HepG2 (cell line): ENCODE data around the gene GRIFIN. TPM values are rescaled to one million over a fixed set of nuclear protein-coding genes. Genes with fewer than 3 reads are reported as not detected.

Experiments
- AKAP8 ChIP-seq: sonication (generic); formaldehyde crosslinking; IDR thresholded peaks from 2 replicates; pipeline ENCODE4 v1.5.1; 2020; ENCODE audit warnings: mild to moderate bottlenecking, missing genetic modification reagents
- FOXM1 ChIP-seq: sonication (generic); formaldehyde crosslinking; IDR thresholded peaks from 2 replicates; pipeline ENCODE4 v1.5.0; 2020; ENCODE audit warnings: missing genetic modification reagents
- MYC ChIP-seq: sonication (generic); formaldehyde crosslinking; IDR thresholded peaks from 2 replicates; pipeline ENCODE4 v1.9.0; 2021; ENCODE audit warnings: missing genetic modification reagents, borderline replicate concordance
- ZBTB4 ChIP-seq: sonication (generic); formaldehyde crosslinking; IDR thresholded peaks from 2 replicates; pipeline ENCODE4 v1.4.0; 2020; ENCODE audit warnings: missing genetic modification reagents, mild to moderate bottlenecking, borderline replicate concordance
- ZFP36L1 ChIP-seq: sonication (generic); formaldehyde crosslinking; IDR thresholded peaks from 2 replicates; pipeline ENCODE4 v1.8.0; 2022; ENCODE audit warnings: mild to moderate bottlenecking, missing genetic modification reagents, moderate library complexity
- ZIK1 ChIP-seq: sonication (generic); formaldehyde crosslinking; IDR thresholded peaks from 2 replicates; pipeline ENCODE4 v1.5.0; 2020; ENCODE audit warnings: mild to moderate bottlenecking, low read depth, missing genetic modification reagents, borderline replicate concordance
- ZNF17 ChIP-seq: sonication (generic); formaldehyde crosslinking; IDR thresholded peaks from 2 replicates; pipeline ENCODE4 v1.5.0; 2020; ENCODE audit warnings: mild to moderate bottlenecking, missing genetic modification reagents
- ZNF230 ChIP-seq: sonication (generic); formaldehyde crosslinking; IDR thresholded peaks from 2 replicates; pipeline ENCODE4 v1.4.0; 2020; ENCODE audit warnings: mild to moderate bottlenecking, missing genetic modification reagents
- ZNF432 ChIP-seq: sonication (generic); formaldehyde crosslinking; IDR thresholded peaks from 2 replicates; pipeline ENCODE4 v1.5.0; 2020; ENCODE audit warnings: missing genetic modification reagents, mild to moderate bottlenecking, borderline replicate concordance
- ZNF557 ChIP-seq: sonication (generic); formaldehyde crosslinking; IDR thresholded peaks from 2 replicates; pipeline ENCODE4 v1.4.0; 2020; ENCODE audit warnings: missing genetic modification reagents
- ZNF562 ChIP-seq: sonication (generic); formaldehyde crosslinking; IDR thresholded peaks from 2 replicates; pipeline ENCODE4 v1.8.0; 2022; ENCODE audit warnings: missing genetic modification reagents, borderline replicate concordance
- ZNF572 ChIP-seq: sonication (generic); formaldehyde crosslinking; IDR thresholded peaks from 2 replicates; pipeline ENCODE4 v1.5.1; 2020; ENCODE audit warnings: mild to moderate bottlenecking, missing genetic modification reagents
- ZNF703 ChIP-seq: sonication (generic); formaldehyde crosslinking; IDR thresholded peaks from 2 replicates; pipeline ENCODE4 v1.5.1; 2020; ENCODE audit warnings: missing genetic modification reagents, mild to moderate bottlenecking, moderate library complexity, borderline replicate concordance
- ZNF850 ChIP-seq: sonication (generic); formaldehyde crosslinking; conservative IDR thresholded peaks from 2 replicates; pipeline ENCODE4 v1.9.0; 2021; ENCODE audit warnings: mild to moderate bottlenecking, missing genetic modification reagents
- polyA plus RNA-seq, 8 experiments: library from polyadenylated mRNA; depleted of rRNA in 3 of 8; stranded (reverse) in 7 of 8; unstranded in 1 of 8; fragments of >200 nt; fragmentation: Illumina TruSeq in 4 of 8; extraction: Trizol in 4 of 8; gene quantifications; 2 replicates each; pipeline versions ENCODE4 v1.2.1 to v1.2.3, GENCODE V29; 2011 to 2016; ENCODE audit warnings: low read depth in 4 of 8, missing spikeins in 1 of 8, mixed read lengths in 1 of 8; ENCODE audit not compliant: insufficient read depth in 1 of 8
- total RNA-seq, 5 experiments: library from RNA; depleted of rRNA; stranded (reverse); fragments of >200 nt; fragmentation: Illumina TruSeq; extraction: Trizol; gene quantifications; 2 replicates each; pipeline ENCODE4 v1.2.3, GENCODE V29; 2016; ENCODE audit warnings: low read depth in 1 of 5
- TF ChIP-seq, protein P1 (sequence below): sonication (generic); formaldehyde crosslinking; IDR thresholded peaks from 2 replicates; pipeline ENCODE4 v1.8.1; 2023; ENCODE audit warnings: mild to moderate bottlenecking, inconsistent platforms, moderate library complexity, missing genetic modification reagents, borderline replicate concordance
- TF ChIP-seq, protein P2 (sequence below): sonication (generic); formaldehyde crosslinking; IDR thresholded peaks from 2 replicates; pipeline ENCODE4 v1.5.1; 2020; ENCODE audit warnings: mild to moderate bottlenecking, moderate library complexity, missing genetic modification reagents
- TF ChIP-seq, protein P3 (sequence below): fragments of 450-650 bp; IDR thresholded peaks from 2 replicates; pipeline ENCODE4 v1.6.1; 2016
- TF ChIP-seq, protein P4 (sequence below): sonication (generic); formaldehyde crosslinking; IDR thresholded peaks from 2 replicates; pipeline ENCODE4 v1.9.0; 2022; ENCODE audit warnings: missing genetic modification reagents, mild to moderate bottlenecking, borderline replicate concordance

The GRIFIN gene
- total and polyA plus RNA-seq, 2 of the 13 experiments (the other 11 are each of a cell fraction or from before 2014, with no cell fraction given) = not detected

DNA sequence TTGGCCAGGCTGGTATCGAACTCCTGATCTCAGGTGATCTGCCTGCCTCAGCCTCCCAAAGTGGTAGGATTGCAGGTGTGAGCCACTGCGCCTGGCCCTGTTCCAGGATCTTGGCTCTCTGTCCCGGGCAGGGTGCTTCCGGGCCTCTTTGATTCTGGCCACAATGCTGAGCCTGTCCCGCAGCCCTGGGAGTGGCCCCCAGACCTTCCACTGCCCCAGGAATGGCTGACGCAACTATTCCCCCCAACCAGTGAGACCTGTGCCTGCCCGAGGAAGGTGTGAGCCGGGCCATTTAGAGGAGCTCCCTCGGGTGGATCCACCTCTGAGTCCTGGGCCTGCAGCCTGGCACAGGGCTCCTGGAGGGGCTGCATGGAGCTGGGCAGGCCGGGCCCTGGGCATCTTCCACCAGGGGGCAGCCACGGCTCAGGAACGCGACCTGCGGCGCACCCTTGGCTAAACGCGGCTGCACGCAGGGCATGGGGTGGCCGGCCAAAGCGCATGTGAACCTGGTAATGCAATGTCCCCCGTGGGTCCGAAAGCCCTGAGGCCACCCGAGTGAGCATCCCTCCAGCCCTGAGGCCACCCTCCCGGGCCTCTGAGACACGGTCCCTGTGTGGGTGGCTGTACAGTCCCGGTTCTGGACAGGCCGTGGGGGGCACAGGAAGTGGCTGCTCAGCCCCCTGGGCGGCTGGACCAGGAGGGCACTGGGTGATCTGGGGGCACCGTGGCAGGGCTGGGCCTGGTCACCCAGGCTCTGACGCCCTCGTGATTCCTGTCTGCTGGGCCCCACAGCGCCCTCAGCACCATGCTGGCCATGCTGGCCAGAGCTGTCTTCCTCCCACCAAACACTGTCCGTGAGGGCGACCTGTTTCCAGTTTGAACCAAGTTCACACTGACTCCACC is 24.8 kb downstream of the GRIFIN start (continued):
- TF ChIP-seq ZBTB4 (CRISPR knock-in tag) (peak; percentile 70; the same call in 1 of the 2 replicates), ZNF572 (CRISPR knock-in tag) (no peak), ZNF703 (no peak; the same call in 1 of the 2 replicates), ZNF230 (CRISPR knock-in tag) (peak; percentile 78), FOXM1 (no peak), ZIK1 (CRISPR knock-in tag) (0 out of 2 replicates have a peak, but pooled peaks have one; percentile 24), ZNF432 (CRISPR knock-in tag) (no peak), ZNF557 (CRISPR knock-in tag) (no peak), AKAP8 (CRISPR knock-in tag) (peak; percentile 85; the same call in 1 of the 2 replicates), ZNF562 (CRISPR knock-in tag) (no peak), ZFP36L1 (no peak; the same call in 1 of the 2 replicates), MYC (peak; percentile 82), ZNF850 (CRISPR knock-in tag) (no peak), ZNF17 (CRISPR knock-in tag) (no peak)
- TF ChIP-seq, protein P1, sequence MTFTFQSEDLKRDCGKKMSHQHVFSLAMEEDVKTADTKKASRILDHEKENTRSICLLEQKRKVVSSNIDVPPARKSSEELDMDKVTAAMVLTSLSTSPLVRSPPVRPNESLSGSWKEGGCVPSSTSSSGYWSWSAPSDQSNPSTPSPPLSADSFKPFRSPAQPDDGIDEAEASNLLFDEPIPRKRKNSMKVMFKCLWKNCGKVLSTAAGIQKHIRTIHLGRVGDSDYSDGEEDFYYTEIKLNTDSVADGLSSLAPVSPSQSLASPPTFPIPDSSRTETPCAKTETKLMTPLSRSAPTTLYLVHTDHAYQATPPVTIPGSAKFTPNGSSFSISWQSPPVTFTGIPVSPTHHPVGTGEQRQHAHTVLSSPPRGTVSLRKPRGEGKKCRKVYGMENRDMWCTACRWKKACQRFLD (CRISPR knock-in tag) = 0 out of 2 replicates have a peak, but pooled peaks have one; percentile 63
- TF ChIP-seq, protein P2, sequence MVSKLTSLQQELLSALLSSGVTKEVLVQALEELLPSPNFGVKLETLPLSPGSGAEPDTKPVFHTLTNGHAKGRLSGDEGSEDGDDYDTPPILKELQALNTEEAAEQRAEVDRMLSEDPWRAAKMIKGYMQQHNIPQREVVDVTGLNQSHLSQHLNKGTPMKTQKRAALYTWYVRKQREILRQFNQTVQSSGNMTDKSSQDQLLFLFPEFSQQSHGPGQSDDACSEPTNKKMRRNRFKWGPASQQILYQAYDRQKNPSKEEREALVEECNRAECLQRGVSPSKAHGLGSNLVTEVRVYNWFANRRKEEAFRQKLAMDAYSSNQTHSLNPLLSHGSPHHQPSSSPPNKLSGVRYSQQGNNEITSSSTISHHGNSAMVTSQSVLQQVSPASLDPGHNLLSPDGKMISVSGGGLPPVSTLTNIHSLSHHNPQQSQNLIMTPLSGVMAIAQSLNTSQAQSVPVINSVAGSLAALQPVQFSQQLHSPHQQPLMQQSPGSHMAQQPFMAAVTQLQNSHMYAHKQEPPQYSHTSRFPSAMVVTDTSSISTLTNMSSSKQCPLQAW (CRISPR knock-in tag) = peak; percentile 58; the same call in 1 of the 2 replicates
- TF ChIP-seq, protein P3, sequence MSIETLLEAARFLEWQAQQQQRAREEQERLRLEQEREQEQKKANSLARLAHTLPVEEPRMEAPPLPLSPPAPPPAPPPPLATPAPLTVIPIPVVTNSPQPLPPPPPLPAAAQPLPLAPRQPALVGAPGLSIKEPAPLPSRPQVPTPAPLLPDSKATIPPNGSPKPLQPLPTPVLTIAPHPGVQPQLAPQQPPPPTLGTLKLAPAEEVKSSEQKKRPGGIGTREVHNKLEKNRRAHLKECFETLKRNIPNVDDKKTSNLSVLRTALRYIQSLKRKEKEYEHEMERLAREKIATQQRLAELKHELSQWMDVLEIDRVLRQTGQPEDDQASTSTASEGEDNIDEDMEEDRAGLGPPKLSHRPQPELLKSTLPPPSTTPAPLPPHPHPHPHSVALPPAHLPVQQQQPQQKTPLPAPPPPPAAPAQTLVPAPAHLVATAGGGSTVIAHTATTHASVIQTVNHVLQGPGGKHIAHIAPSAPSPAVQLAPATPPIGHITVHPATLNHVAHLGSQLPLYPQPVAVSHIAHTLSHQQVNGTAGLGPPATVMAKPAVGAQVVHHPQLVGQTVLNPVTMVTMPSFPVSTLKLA = no peak
- TF ChIP-seq, protein P4, sequence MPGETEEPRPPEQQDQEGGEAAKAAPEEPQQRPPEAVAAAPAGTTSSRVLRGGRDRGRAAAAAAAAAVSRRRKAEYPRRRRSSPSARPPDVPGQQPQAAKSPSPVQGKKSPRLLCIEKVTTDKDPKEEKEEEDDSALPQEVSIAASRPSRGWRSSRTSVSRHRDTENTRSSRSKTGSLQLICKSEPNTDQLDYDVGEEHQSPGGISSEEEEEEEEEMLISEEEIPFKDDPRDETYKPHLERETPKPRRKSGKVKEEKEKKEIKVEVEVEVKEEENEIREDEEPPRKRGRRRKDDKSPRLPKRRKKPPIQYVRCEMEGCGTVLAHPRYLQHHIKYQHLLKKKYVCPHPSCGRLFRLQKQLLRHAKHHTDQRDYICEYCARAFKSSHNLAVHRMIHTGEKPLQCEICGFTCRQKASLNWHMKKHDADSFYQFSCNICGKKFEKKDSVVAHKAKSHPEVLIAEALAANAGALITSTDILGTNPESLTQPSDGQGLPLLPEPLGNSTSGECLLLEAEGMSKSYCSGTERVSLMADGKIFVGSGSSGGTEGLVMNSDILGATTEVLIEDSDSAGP (CRISPR knock-in tag) = peak; percentile 83; the same call in 1 of the 2 replicates
